HEK293 (cell line): ENCODE results near the gene SGIP1.

Experiments
- CTCF ChIP-seq: fragments of 450-650 bp; formaldehyde crosslinking; IDR thresholded peaks from 2 replicates; pipeline ENCODE4 v1.5.1; 2016; ENCODE audit warnings: missing biosample characterization, missing genetic modification characterization
- HOXC10 ChIP-seq: sonication (generic); formaldehyde crosslinking; IDR thresholded peaks from 2 replicates; pipeline ENCODE4 v1.8.1; 2023; ENCODE audit warnings: mild to moderate bottlenecking, missing genetic modification reagents
- YY1 ChIP-seq: fragments of 450-650 bp; formaldehyde crosslinking; IDR thresholded peaks from 2 replicates; pipeline ENCODE4 v1.5.1; 2018; ENCODE audit warnings: missing biosample characterization, missing genetic modification characterization
- ZBTB7A ChIP-seq: fragments of 450-650 bp; formaldehyde crosslinking; IDR thresholded peaks from 2 replicates; pipeline ENCODE4 v1.5.1; 2016; ENCODE audit warnings: low read depth, missing biosample characterization, missing genetic modification characterization
- ZNF214 ChIP-seq: fragments of 450-650 bp; formaldehyde crosslinking; IDR thresholded peaks from 2 replicates; pipeline ENCODE4 v1.5.1; 2017; ENCODE audit warnings: missing biosample characterization, mild to moderate bottlenecking, missing genetic modification characterization, borderline replicate concordance
- ZNF302 ChIP-seq: fragments of 450-650 bp; formaldehyde crosslinking; IDR thresholded peaks from 2 replicates; pipeline ENCODE4 v1.5.1; 2016; ENCODE audit warnings: missing biosample characterization, missing genetic modification characterization, low read depth
- ZNF792 ChIP-seq: fragments of 450-650 bp; formaldehyde crosslinking; IDR thresholded peaks from 2 replicates; pipeline ENCODE4 v1.5.1; 2016; ENCODE audit warnings: missing biosample characterization, missing genetic modification characterization
- ZSCAN16 ChIP-seq: fragments of 450-650 bp; formaldehyde crosslinking; IDR thresholded peaks from 2 replicates; pipeline ENCODE4 v1.5.1; 2016; ENCODE audit warnings: missing biosample characterization, missing genetic modification characterization
- TF ChIP-seq, protein P1 (sequence below): fragments of 450-650 bp; IDR thresholded peaks from 2 replicates; pipeline ENCODE4 v1.5.1; 2018; ENCODE audit warnings: missing biosample characterization, mild to moderate bottlenecking, missing genetic modification characterization
- TF ChIP-seq, protein P2 (sequence below): fragments of 450-650 bp; IDR thresholded peaks from 2 replicates; pipeline ENCODE4 v1.5.1; 2018; ENCODE audit warnings: missing biosample characterization, missing genetic modification characterization
- TF ChIP-seq, protein P3 (sequence below): fragments of 450-650 bp; formaldehyde crosslinking; IDR thresholded peaks from 2 replicates; pipeline ENCODE4 v1.5.1; 2017; ENCODE audit warnings: missing biosample characterization, mild to moderate bottlenecking, missing genetic modification characterization, moderate library complexity

- TF ChIP-seq, protein P1, sequence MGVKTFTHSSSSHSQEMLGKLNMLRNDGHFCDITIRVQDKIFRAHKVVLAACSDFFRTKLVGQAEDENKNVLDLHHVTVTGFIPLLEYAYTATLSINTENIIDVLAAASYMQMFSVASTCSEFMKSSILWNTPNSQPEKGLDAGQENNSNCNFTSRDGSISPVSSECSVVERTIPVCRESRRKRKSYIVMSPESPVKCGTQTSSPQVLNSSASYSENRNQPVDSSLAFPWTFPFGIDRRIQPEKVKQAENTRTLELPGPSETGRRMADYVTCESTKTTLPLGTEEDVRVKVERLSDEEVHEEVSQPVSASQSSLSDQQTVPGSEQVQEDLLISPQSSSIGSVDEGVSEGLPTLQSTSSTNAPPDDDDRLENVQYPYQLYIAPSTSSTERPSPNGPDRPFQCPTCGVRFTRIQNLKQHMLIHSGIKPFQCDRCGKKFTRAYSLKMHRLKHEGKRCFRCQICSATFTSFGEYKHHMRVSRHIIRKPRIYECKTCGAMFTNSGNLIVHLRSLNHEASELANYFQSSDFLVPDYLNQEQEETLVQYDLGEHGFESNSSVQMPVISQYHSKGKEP (tag by site-specific recombination), result no peak
- TF ChIP-seq HOXC10 (CRISPR knock-in tag), result no peak
- TF ChIP-seq YY1, result no peak
- TF ChIP-seq, protein P2, sequence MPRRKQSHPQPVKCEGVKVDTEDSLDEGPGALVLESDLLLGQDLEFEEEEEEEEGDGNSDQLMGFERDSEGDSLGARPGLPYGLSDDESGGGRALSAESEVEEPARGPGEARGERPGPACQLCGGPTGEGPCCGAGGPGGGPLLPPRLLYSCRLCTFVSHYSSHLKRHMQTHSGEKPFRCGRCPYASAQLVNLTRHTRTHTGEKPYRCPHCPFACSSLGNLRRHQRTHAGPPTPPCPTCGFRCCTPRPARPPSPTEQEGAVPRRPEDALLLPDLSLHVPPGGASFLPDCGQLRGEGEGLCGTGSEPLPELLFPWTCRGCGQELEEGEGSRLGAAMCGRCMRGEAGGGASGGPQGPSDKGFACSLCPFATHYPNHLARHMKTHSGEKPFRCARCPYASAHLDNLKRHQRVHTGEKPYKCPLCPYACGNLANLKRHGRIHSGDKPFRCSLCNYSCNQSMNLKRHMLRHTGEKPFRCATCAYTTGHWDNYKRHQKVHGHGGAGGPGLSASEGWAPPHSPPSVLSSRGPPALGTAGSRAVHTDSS (tag by site-specific recombination), result no peak
- TF ChIP-seq ZNF792, result no peak
- TF ChIP-seq ZBTB7A, result no peak
- no peak for TF ChIP-seq CTCF (tag by site-specific recombination)
- TF ChIP-seq, protein P3, sequence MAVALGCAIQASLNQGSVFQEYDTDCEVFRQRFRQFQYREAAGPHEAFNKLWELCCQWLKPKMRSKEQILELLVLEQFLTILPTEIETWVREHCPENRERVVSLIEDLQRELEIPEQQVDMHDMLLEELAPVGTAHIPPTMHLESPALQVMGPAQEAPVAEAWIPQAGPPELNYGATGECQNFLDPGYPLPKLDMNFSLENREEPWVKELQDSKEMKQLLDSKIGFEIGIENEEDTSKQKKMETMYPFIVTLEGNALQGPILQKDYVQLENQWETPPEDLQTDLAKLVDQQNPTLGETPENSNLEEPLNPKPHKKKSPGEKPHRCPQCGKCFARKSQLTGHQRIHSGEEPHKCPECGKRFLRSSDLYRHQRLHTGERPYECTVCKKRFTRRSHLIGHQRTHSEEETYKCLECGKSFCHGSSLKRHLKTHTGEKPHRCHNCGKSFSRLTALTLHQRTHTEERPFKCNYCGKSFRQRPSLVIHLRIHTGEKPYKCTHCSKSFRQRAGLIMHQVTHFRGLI (tag by site-specific recombination), result no peak
- no peak for TF ChIP-seq ZNF302 (tag by site-specific recombination)
- TF ChIP-seq ZSCAN16, result no peak
- TF ChIP-seq ZNF214 (tag by site-specific recombination), result no peak
Observed at GRCh38 chr1:66757722-66758240, 223.8 kb downstream of the SGIP1 start.
